ENCODE results near the gene TAMALIN. TPM values are rescaled to one million over a fixed set of nuclear protein-coding genes. Genes with fewer than 3 reads are reported as not detected.
A peak's percentile ranks its signal among the peaks of the same experiment; 100 is the strongest.

The TAMALIN gene
- total RNA-seq, 1 donor from 2014 or later, result 11.1 TPM

GRCh38 chr12:52035926-52036325 is 29.2 kb downstream of the TAMALIN start:
- no peaks in the 10 kb centered on the region for H3K36me3 Mint-ChIP-seq (ENCODE audit: low read depth)
- peak overlapping the region; percentile 47 for H3K4me3 Mint-ChIP-seq (ENCODE audit: unreplicated experiment)
- H3K27ac Mint-ChIP-seq (ENCODE audit: unreplicated experiment), result peak overlapping the region; percentile 88
- TF ChIP-seq, protein P1, sequence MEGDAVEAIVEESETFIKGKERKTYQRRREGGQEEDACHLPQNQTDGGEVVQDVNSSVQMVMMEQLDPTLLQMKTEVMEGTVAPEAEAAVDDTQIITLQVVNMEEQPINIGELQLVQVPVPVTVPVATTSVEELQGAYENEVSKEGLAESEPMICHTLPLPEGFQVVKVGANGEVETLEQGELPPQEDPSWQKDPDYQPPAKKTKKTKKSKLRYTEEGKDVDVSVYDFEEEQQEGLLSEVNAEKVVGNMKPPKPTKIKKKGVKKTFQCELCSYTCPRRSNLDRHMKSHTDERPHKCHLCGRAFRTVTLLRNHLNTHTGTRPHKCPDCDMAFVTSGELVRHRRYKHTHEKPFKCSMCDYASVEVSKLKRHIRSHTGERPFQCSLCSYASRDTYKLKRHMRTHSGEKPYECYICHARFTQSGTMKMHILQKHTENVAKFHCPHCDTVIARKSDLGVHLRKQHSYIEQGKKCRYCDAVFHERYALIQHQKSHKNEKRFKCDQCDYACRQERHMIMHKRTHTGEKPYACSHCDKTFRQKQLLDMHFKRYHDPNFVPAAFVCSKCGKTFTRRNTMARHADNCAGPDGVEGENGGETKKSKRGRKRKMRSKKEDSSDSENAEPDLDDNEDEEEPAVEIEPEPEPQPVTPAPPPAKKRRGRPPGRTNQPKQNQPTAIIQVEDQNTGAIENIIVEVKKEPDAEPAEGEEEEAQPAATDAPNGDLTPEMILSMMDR (IDR thresholded peaks at IDR 0.05), result no peak
- no peaks in the 10 kb centered on the region for H3K9me3 Mint-ChIP-seq (ENCODE audit: low read depth)
- peaks cover 54% of the 10 kb centered on the region for H3K4me1 Mint-ChIP-seq (ENCODE audit: low read depth)
- H3K27me3 Mint-ChIP-seq (ENCODE audit: low read depth), result no peaks in the 10 kb centered on the region
- DNase-seq (ENCODE audit: low spot score), result no peak

GRCh38 chr12:52036587-52037171 is 29.9 kb downstream of the TAMALIN start:
- no peak for DNase-seq (ENCODE audit: low spot score)
- H3K9me3 Mint-ChIP-seq (ENCODE audit: low read depth), result no peaks in the 10 kb centered on the region
- peaks cover 54% of the 10 kb centered on the region for H3K4me1 Mint-ChIP-seq (ENCODE audit: low read depth)
- H3K27ac Mint-ChIP-seq (ENCODE audit: unreplicated experiment), result peak overlapping the region; percentile 88
- H3K4me3 Mint-ChIP-seq (ENCODE audit: unreplicated experiment), result peak overlapping the region; percentile 45
- TF ChIP-seq, protein P1 (IDR thresholded peaks at IDR 0.05), result no peak
- H3K27me3 Mint-ChIP-seq (ENCODE audit: low read depth), result no peaks in the 10 kb centered on the region
- no peaks in the 10 kb centered on the region for H3K36me3 Mint-ChIP-seq (ENCODE audit: low read depth)

GRCh38 chr12:52037248-52037861 is 30.6 kb downstream of the TAMALIN start:
- Mint-ChIP-seq H3K27me3 (ENCODE audit: low read depth) (no peaks in the 10 kb centered on the region), H3K36me3 (ENCODE audit: low read depth) (no peaks in the 10 kb centered on the region)
- no peak for DNase-seq (ENCODE audit: low spot score)

DNA sequence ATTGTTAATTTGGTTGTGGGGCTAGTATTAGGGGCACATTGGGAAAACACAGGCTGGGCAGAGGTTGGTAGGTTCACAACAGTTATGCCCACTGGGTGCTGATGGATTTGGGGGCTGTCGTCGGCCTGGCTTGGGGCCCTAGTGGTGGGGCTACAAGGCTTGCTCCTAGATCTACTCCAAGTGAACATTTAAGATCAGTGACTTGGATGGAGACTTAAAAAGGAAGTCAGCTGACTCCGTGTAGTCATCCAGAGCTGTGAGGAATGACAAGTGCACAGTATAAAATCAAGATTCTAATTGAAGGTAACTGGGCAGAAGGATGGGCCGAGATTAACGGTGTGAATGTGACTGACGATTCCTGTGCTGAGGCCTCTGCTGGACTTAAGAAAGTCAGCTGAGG is 31.7 kb downstream of the TAMALIN start:
- Mint-ChIP-seq H3K36me3 (ENCODE audit: low read depth) (no peaks in the 10 kb centered on the region), H3K27ac (ENCODE audit: unreplicated experiment) (peak overlapping the region; percentile 32), H3K27me3 (ENCODE audit: low read depth) (no peaks in the 10 kb centered on the region), H3K9me3 (ENCODE audit: low read depth) (no peaks in the 10 kb centered on the region), H3K4me1 (ENCODE audit: low read depth) (peaks cover 40% of the 10 kb centered on the region), H3K4me3 (ENCODE audit: unreplicated experiment) (peak overlapping the region; percentile 87)
- TF ChIP-seq, protein P1 (IDR thresholded peaks at IDR 0.05), result no peak
- DNase-seq (ENCODE audit: low spot score), result no peak

More at GRCh38 chr12:52037248-52037861, 30.6 kb downstream of the TAMALIN start:
- Mint-ChIP-seq H3K27ac (ENCODE audit: unreplicated experiment) (peak overlapping the region; percentile 87), H3K4me1 (ENCODE audit: low read depth) (peaks cover 49% of the 10 kb centered on the region), H3K9me3 (ENCODE audit: low read depth) (no peaks in the 10 kb centered on the region), H3K4me3 (ENCODE audit: unreplicated experiment) (peak overlapping the region; percentile 87)
- TF ChIP-seq, protein P1 (IDR thresholded peaks at IDR 0.05), result peak; percentile 41

DNA sequence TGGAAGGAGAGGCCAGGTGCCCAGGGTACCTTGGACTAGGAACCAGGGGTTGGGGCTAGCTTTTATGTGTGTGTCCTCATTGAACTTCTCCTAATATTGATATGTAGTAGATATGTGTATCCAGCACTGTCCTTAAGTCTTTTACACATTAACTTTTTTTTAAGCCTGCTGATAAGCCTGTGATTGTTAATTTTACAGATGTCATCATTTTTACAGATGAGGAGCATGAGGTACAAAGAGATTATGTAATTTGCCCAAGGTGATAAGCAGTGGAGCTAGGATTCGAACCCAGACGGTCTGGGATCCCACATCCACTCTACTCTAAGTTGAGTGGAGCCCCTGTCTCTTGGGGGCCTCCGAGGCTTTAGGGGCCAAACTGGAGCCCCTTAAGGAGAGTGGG is 34.3 kb downstream of the TAMALIN start:
- H3K27ac Mint-ChIP-seq (ENCODE audit: unreplicated experiment), result no peak overlapping the region

More for the DNA sequence above, 34.3 kb downstream of the TAMALIN start:
- Mint-ChIP-seq H3K9me3 (ENCODE audit: low read depth) (no peaks in the 10 kb centered on the region), H3K4me1 (ENCODE audit: low read depth) (peaks cover 17% of the 10 kb centered on the region), H3K27me3 (ENCODE audit: low read depth) (no peaks in the 10 kb centered on the region), H3K36me3 (ENCODE audit: low read depth) (peaks cover 2% of the 10 kb centered on the region), H3K4me3 (ENCODE audit: unreplicated experiment) (no peak overlapping the region)
- TF ChIP-seq, protein P1 (IDR thresholded peaks at IDR 0.05), result no peak
- DNase-seq (ENCODE audit: low spot score), result no peak

Data from chondrocyte (in vitro differentiated cells).